ENCODE measurements around the gene RARG. TPM values are rescaled to one million over a fixed set of nuclear protein-coding genes. Genes with fewer than 3 reads are reported as not detected.

Gene RARG
- total RNA-seq, 1 donor from 2014 or later: 5.5 TPM

DNA sequence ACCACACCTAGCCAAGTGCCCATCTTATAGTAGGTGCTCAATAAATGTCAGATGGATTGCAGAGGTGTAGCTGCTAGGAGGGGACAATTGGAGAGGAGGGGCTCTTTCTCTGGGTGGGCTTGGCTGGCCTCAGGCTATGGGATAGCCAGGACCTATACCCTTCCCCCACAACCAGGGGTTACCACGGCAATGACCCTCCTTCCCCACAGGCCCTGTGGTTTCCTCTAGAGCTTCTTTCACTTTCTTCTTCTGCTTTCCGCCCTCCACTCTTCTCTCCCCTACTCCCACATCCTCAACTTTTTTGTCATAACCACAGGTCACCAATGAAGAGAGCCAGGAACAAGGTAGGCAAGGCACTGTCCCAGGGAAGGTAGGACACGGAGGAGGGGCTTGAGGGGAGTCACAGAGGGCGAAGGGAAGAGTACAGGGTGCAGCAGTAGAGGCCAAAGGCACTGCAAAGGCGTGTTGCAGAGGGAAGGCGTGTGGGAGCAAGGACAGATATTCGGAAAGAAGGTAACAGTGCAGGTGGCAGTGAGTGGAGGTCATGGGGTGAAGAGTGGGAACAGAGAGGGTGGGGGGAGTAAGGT, 23.0 kb downstream of the RARG start:
- peaks cover 19% of the 10 kb centered on the region for H3K36me3 Mint-ChIP-seq (ENCODE audit: low read depth)
- H3K27me3 Mint-ChIP-seq: no peaks in the 10 kb centered on the region

DNA sequence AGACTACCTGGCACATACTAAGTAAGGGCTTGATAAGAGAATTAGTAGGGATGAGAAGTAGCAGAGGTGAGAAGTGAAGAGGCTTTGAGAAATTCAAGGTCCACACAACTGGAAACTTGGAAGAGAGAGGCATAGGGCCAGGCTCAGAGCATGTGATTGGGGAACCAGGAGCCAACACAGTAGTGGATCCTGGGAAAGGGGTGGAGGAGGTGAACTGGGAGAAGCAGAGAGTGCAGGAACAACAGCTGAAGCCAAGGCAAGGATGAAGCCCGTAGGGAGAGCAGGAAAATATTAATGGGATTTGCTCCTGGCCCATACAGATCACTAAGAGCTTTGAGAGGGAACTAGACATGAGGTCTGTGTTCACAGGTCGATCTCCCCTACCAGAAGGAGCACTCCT, 23.6 kb downstream of the RARG start:
- Mint-ChIP-seq H3K4me1 (peaks cover 83% of the 10 kb centered on the region), H3K27ac (peak overlapping the region; percentile 97), H3K36me3 (ENCODE audit: low read depth) (peaks cover 15% of the 10 kb centered on the region), H3K9me3 (no peaks in the 10 kb centered on the region), H3K27me3 (no peaks in the 10 kb centered on the region), H3K4me3 (peak overlapping the region; percentile 90)
- intact Hi-C loops (cut with micrococcal nuclease): no loop called here
- ATAC-seq (ENCODE audit: low read depth): no peak
- TF ChIP-seq, protein P1, sequence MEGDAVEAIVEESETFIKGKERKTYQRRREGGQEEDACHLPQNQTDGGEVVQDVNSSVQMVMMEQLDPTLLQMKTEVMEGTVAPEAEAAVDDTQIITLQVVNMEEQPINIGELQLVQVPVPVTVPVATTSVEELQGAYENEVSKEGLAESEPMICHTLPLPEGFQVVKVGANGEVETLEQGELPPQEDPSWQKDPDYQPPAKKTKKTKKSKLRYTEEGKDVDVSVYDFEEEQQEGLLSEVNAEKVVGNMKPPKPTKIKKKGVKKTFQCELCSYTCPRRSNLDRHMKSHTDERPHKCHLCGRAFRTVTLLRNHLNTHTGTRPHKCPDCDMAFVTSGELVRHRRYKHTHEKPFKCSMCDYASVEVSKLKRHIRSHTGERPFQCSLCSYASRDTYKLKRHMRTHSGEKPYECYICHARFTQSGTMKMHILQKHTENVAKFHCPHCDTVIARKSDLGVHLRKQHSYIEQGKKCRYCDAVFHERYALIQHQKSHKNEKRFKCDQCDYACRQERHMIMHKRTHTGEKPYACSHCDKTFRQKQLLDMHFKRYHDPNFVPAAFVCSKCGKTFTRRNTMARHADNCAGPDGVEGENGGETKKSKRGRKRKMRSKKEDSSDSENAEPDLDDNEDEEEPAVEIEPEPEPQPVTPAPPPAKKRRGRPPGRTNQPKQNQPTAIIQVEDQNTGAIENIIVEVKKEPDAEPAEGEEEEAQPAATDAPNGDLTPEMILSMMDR (IDR thresholded peaks at IDR 0.05): no peak
- CTCF ChIA-PET: interaction anchor here (1.0 to 14.7 kb wide), 8 partner anchors 10 to 137 kb away, joined by 3 to 298 read pairs (median 12); partner anchors contain the start of genes AAAS, ESPL1 and PFDN5
- POLR2A ChIA-PET: interaction anchor here (0.5 to 7.3 kb wide), 10 partner anchors 10 to 115 kb away, joined by 3 to 57 read pairs (median 12); partner anchors contain the start of genes CSAD, ESPL1, PFDN5 and ZNF740
- DNase-seq: no peak

More for the DNA sequence above, 23.0 kb downstream of the RARG start:
- Mint-ChIP-seq H3K9me3 (no peaks in the 10 kb centered on the region), H3K4me1 (peaks cover 84% of the 10 kb centered on the region), H3K4me3 (peak overlapping the region; percentile 90), H3K27ac (peak overlapping the region; percentile 97)
- intact Hi-C loops (cut with micrococcal nuclease): loop anchor here (1.0 kb wide), 2 partner anchors 9 to 11 kb away; no protein-coding TSS in a partner anchor
- ChIA-PET POLR2A (interaction anchor here (0.5 to 7.3 kb wide), 11 partner anchors 9 to 115 kb away, joined by 3 to 57 read pairs (median 7); partner anchors contain the start of genes CSAD, ESPL1, PFDN5 and ZNF740), CTCF (interaction anchor here (0.7 to 14.7 kb wide), 10 partner anchors 10 to 136 kb away, joined by 3 to 298 read pairs (median 11); partner anchors contain the start of genes AAAS, CSAD, ESPL1 and PFDN5)
- ATAC-seq (ENCODE audit: low read depth) (peak; percentile 55), DNase-seq (no peak)
- TF ChIP-seq, protein P1 (IDR thresholded peaks at IDR 0.05): no peak

DNA sequence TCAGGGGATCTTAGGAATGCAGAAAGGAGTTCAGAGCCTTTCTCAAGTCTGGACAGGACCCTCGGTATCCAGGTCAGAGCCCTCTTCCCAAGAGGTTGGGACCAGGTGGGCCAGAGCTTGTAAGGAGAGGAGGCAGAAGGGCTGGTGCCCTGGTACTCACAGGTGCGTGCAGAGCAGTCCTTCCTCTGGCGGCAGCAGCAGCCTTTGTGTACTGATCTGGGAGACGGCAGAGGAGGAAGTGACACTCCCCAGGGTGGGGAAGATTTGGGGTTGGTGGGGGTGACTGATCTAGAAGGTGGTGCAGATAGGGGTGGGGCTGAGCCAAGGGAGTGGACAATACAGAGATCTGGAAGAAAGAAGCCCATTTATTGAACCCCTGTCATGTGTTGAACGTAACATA, 25.0 kb downstream of the RARG start, which contains the start of gene ITGB7:
TSS of gene ITGB7 (minus strand) at position 210 of the 400 bp plus-strand sequence. CDS start 6,808 bp downstream, outside the sequence.
- ChIA-PET CTCF (interaction anchor here (1.0 to 14.7 kb wide), 5 partner anchors 9 to 82 kb away, joined by 3 to 298 read pairs (median 13); partner anchors contain the start of genes ESPL1 and PFDN5), POLR2A (interaction anchor here (0.8 to 7.3 kb wide), 6 partner anchors 9 to 201 kb away, joined by 3 to 57 read pairs (median 20); partner anchors contain the start of genes CSAD, EIF4B, PFDN5 and ZNF740)
- Mint-ChIP-seq H3K4me3 (peak within 1 kb of the TSS; percentile 89), H3K27me3 (no peaks in the 10 kb centered on the region), H3K36me3 (ENCODE audit: low read depth) (peaks cover 10% of the 10 kb centered on the region), H3K4me1 (peaks cover 87% of the 10 kb centered on the region), H3K9me3 (no peaks in the 10 kb centered on the region), H3K27ac (peak within 1 kb of the TSS; percentile 97)
- intact Hi-C loops (cut with micrococcal nuclease): loop anchor here (1.0 kb wide), 2 partner anchors 27 to 48 kb away; partner anchors contain the start of genes CSAD and ZNF740
- TF ChIP-seq, protein P1 (IDR thresholded peaks at IDR 0.05): no peak
- ATAC-seq (ENCODE audit: low read depth) (peak; percentile 77), DNase-seq (peak; percentile 50)

DNA sequence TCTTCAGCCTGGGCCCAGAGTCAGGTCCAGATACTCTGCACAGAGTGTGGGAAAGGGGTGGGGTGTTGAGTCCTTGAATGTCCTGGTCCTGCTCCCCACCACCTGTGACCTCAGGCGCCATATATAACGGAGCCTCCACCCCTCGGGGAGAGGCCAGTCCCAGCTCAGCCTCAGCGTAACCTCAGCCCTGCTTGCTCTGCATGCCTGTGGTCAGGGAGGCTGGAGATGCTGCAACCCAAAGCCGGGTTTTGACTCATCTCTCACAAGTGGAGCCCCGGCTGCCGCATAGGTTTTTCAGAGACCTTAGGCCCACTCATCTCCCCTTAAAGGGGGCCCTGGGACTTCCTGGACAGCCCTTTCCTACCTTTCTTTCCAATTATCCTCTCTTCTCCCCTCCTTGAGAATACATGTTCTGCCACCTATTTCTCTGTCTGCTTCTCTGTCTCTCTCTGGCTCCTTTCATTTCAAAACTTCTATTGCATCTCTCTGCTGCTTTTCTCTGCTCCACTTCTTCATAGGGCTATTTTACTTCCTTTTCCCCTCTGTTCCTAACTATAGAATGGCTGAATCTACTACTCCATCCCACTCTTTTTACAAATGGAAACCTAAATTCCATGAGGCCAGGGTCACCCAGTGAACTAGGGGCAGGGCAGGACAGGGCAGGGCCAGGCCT, 26.1 kb downstream of the RARG start:
- Mint-ChIP-seq H3K4me3 (peak overlapping the region; percentile 89), H3K9me3 (no peaks in the 10 kb centered on the region), H3K27me3 (no peaks in the 10 kb centered on the region), H3K27ac (peak overlapping the region; percentile 83), H3K36me3 (ENCODE audit: low read depth) (peaks cover 7% of the 10 kb centered on the region), H3K4me1 (peaks cover 93% of the 10 kb centered on the region)
- intact Hi-C loops (cut with micrococcal nuclease): no loop called here
- ATAC-seq (ENCODE audit: low read depth) (peak; percentile 66), DNase-seq (peak; percentile 50)
- ChIA-PET CTCF (interaction anchor here (1.0 to 14.7 kb wide), 4 partner anchors 8 to 83 kb away, joined by 3 to 298 read pairs (median 4); partner anchors contain the start of gene PFDN5), POLR2A (interaction anchor here (1.0 to 7.3 kb wide), 5 partner anchors 8 to 295 kb away, joined by 3 to 57 read pairs (median 36); partner anchors contain the start of genes CSAD, TARBP2 and ZNF740)
- TF ChIP-seq, protein P1 (IDR thresholded peaks at IDR 0.05): no peak

All from activated B cell treated with CpG ODN at 0.5 μM for 24 hours (primary cell).